Jurkat, Clone E6-1 (cell line): Measurements from ENCODE around the gene LRRC74B.
"Not testable (repeated sequence)": the region's sequence is repeated elsewhere in the genome, so short reads cannot be mapped to it uniquely, and the experiment has no call there.

Experiments
- DNase-seq: peaks from one replicate; pipeline ENCODE4 v3.0.0-alpha.2; 2011; ENCODE audit warnings: low read depth, low spot score
- H3K4me3 ChIP-seq: 2 replicates; pipeline ENCODE4 v1.5.1; 2011; ENCODE audit warnings: mild to moderate bottlenecking, low read length, control low read depth, moderate library complexity

The LRRC74B gene

DNA sequence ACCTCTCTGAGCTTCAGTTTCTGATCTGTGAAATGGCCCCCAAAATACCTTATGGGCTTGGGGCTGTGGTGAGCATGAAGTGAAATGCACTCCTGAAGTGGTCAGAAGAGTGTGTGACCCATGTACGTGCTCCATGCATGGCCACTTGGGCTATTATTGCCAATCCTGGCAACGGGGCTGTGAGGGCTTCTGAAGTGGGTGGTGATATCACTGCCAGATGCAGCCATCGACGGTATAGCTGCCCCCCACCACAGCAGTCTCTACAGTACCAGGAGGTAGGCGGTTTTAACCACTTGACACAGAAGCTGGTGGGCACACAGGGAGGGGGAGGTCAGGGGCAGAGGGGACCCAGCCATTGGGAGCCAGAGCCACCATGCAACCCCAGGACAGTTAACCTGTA, 2.7 kb downstream of the LRRC74B start:
- H3K4me3 ChIP-seq, DNase-seq: not testable (repeated sequence)

DNA sequence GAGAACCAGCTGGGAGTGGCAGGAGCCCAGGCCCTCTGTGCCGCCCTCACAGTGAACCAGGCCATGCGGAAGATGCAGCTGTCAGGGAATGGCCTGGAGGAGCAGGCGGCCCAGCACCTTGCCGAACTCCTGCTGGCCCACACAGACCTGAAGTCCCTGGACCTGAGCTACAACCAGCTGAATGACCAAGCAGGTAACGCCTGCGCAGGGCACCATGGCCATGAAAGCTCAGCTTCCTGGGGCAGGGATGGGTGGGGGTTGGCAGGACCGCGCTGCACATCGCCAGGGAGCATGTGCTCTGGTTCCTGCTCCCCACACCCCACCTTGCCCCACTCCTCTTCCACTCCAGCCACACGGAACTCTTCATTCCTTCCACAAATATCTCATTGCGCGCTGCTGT, 3.2 kb downstream of the LRRC74B start:
- not testable (repeated sequence) for H3K4me3 ChIP-seq, DNase-seq

DNA sequence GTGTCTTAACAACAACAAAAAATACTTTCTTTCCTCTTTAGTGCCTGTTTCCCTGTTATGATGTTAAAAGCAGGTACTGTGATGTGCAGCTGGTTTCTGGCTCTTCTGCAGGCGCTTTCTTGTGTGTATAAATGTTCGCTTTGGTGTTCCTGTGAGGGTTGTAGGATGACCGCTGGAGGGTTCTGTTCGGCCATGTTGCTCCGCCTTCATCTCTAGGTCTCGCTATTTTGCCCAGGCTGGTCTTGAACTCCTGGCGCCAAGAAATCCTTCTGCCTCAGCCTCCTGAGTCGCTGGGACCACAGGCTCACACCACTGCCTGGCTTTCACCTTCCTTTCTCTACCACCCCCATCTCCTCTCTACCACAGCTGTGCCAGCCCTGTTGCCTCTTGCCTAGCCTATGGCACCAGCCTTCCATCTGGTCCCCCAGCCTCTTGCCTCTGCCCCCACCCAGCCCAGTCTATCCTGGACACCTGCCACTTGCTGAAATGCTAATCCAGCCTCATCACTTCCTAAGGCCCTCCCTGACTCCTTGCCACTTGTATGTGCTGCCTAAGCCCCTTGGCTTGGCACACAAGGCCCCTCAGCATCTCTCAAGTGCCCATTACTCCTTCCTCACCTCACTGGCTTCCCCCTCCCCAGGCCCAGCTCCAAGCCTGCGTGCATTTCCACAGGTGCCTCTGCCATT, 5.5 kb downstream of the LRRC74B start:
- H3K4me3 ChIP-seq, result no peak overlapping the region
- DNase-seq, result no peak

DNA sequence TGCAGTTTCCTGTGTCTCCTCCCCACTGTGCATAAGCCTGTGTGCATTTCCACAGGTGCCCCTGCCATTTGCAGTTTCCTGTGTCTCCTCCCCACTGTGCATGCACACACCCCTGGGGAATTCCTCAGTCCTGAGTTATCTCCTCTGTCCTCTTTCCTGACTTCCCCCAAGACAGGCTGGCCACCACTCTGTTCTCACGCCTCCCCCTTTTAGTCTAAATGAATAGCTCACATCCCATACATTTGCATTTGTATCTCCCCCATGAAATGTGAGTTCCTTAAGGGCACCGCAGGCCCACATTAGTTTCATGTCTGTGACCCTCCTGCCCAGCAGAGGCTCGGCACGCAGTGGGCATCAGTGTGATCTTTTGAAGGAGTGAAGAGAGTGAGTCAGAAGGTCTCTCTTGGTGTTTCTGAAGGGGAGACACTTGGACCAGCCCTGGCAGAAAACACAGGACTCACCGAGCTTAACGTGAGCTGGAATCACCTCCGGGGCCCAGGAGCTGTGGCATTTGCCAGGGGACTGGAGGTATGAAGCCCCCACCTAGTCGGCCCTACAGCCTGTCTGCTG, 6.2 kb downstream of the LRRC74B start:
- H3K4me3 ChIP-seq, result no peak overlapping the region
- DNase-seq, result no peak

DNA sequence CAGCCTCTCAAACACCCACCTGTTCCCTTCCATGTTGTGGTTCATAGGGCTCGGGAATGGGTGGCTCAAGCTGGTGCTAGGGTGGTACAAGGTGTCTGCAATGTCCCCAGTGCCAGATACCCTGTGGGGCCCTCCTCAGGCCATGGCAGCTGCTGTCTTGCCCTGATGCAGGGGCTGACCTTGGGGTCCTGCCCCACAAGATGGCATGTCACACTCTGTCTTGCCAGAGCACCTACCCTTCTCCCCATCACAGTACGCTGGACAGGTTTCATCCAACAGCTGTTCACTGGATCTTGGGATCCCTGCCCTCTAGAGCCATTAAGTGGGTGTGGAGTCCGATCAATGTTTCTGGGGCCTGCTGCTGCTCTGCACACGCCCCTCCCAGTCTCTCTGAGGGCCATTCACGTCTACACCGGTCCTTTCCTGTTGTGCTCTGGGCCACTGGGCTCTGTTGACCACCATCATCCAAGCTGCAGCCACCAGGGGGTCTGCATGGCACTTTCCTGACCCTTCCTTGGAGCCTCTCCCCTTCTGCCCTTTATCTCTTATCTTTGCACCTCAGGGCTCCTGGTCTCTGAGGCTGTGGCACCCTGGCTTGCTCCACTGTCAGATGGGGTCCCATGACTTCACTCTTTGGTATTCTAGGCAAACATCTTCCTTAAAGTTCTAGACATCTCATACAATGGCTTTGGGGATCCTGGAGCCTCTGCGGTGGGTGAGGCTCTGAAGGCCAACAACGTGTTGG, 7.1 kb downstream of the LRRC74B start:
- DNase-seq, result no peak
- H3K4me3 ChIP-seq, result no peak overlapping the region

DNA sequence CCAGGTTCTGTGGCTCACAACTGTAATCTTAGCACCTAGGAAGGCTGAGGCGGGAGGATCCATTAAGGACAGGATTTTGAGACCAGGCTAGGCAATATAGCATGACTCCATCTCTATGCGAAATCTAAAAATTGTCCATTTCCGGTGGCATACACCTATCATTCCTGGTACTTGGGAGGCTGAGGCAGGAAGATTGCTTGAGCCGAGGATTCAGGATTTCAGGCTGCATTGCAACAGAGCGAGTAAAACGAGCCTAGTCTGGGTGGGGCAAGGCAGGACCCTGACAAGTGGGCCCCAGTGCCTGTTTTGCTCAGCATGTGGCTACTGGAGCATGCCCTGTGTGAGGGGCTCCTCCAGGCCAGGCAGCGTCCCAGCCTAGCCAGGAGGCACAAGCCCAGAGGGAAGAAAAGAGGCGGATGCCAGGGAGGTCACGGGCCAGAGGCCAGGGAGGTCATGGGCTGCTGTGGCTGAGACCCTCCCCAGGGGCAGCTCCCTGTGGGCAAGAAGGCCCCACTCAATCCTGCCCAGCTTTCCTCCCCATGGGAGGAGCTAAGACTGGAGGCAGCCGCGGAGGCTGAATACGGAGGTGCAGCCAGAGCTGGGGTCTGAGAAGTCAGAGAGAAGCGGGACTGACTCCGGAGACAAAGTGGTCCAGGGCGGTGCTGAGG, 8.4 kb downstream of the LRRC74B start:
- H3K4me3 ChIP-seq, result no peak overlapping the region
- no peak for DNase-seq

DNA sequence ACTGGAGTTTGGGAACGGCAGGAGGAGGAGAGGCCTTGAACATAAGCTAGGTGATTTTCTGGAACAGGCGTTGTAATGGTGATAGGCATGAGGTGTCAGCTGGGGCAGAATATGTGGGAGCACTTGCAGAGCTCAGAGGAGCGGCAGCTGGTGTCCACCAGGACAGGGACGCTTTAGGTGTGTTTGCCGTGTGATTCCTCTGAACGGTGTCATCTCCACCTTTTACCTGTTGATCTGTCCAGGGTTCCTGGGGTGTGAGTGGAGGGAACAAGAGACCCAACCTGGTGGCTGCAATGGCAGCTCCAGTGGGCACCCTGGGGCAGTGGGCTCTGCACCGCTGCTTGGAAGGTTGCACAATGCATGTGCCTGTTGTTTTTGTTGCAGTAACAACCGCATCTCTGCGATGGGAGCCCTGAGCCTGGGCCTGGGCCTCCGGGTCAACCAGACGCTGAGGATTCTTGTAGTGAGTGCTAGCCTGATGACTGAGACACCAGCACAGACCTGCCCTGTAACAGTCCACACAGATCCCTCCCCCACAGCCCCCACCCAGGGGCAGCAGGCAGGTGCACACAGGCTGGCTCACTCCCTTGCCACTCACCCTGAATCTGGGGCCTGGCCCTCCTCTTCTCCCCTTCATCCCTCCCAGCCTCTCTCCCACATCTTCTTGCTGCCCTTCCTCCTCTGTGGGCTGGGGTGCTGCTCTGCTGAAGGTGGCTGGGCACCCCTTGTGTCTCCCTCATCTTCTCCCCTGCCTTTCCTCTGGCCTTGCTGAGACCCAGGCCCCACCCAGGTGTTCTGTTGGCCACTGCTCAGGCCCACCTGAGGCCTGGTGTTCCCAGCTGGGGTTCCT, 9.2 kb downstream of the LRRC74B start:
- no peak for DNase-seq
- no peak overlapping the region for H3K4me3 ChIP-seq

DNA sequence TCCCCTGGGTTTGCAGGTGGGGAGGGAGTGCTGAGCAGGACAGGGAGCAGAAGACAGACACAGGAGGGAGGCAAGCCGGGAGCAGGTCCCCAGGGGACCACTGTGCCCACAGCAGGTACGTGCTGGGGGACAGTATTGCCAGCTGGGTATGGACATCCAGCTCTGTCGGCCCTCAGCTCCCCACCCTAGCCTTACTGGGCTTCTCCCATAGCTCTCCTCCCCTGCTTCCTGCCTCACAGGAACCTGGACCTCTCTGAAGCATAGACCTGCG, 9.8 kb downstream of the LRRC74B start:
- DNase-seq, result no peak
- H3K4me3 ChIP-seq, result no peak overlapping the region

DNA sequence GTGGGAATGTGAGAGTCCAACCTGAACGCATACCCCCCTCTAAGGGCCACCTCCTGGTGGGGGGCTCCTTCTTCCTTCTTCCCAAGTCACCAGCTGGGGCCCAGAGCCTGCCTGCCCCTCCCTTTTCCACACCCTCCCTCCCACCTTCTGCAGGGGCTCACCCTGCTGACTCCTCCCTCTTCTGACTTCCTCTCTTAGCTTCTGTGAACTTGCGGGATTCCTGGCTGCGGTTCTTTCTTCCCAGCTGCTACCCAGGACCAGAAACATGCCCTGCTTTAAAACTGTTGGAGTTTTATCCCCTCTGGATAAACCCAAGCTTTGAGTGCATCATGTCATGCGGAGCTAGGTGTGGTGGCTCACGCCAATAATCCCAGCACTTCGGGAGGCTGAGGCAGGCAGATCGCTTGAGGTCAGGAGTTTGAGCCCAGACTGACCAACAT, 10.2 kb downstream of the LRRC74B start:
- DNase-seq, result peak; percentile 33
- H3K4me3 ChIP-seq, result no peak overlapping the region

DNA sequence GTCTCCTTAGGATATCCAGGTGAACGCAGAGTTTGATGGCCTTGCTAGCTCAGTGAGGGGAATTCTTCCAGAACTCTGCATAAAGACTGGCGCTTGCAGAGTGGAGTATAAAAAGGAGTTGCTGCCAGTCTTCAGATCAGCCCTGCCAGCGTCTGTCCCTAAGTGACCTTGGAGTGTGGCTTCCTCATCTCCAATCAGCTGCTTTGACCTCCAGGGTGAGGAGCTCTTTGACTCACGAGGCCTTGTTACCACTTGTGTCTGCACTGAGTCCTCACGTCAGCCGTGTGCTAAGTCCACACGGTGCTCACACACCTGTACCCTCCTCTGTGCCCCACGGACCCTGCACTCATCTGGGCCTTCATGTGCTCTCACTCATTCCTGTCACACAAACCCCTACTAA, 14.6 kb downstream of the LRRC74B start:
- DNase-seq, H3K4me3 ChIP-seq: not testable (repeated sequence)

DNA sequence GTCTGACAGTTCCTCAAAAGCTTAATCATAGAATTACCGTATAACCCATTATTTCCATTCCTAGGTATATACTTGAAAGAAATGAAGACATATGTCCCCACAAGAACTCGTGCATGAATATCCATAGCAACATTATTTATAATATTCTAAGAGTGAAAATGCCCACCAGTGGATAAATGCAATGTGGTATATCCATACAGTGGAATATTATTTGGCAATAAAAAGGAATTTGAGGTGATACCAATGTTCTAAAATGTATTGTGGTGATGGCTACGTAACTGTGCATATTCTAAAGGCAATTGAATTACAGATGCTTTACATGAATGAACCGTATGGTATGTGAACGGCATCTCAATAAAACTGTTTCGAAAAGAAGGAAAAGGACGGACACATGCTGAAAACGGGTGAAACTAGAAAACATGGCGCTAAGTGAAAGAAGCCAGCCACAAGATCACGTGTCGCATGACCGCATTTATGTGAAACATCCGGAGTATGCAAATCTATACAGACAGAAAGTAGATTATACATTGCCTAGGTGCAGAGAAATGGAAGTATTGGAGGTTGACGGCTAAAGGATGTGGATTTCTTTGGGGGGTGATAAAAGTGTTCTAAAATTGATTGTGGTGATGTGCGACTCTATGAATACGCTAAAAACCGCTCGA, 16.0 kb downstream of the LRRC74B start:
- H3K4me3 ChIP-seq, DNase-seq: not testable (repeated sequence)

DNA sequence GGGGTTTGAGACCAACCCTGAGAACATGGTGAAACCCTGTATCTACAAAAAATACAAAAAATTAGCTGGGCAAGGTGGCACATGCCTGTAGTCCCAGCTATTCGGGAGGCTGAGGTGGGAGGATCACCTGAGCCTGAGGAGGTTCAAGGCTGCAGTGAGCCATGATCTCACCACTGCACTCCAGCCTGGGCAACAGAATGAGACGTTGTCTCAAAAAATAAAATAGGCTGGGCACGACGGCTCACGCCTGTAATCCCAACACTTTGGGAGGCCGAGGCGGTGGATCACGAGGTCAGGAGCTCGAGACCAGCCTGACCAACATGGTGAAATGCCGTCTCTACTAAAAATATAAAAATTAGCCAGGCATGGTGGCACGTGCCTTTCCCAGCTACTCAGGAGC, 18.7 kb downstream of the LRRC74B start:
- not testable (repeated sequence) for DNase-seq, H3K4me3 ChIP-seq

DNA sequence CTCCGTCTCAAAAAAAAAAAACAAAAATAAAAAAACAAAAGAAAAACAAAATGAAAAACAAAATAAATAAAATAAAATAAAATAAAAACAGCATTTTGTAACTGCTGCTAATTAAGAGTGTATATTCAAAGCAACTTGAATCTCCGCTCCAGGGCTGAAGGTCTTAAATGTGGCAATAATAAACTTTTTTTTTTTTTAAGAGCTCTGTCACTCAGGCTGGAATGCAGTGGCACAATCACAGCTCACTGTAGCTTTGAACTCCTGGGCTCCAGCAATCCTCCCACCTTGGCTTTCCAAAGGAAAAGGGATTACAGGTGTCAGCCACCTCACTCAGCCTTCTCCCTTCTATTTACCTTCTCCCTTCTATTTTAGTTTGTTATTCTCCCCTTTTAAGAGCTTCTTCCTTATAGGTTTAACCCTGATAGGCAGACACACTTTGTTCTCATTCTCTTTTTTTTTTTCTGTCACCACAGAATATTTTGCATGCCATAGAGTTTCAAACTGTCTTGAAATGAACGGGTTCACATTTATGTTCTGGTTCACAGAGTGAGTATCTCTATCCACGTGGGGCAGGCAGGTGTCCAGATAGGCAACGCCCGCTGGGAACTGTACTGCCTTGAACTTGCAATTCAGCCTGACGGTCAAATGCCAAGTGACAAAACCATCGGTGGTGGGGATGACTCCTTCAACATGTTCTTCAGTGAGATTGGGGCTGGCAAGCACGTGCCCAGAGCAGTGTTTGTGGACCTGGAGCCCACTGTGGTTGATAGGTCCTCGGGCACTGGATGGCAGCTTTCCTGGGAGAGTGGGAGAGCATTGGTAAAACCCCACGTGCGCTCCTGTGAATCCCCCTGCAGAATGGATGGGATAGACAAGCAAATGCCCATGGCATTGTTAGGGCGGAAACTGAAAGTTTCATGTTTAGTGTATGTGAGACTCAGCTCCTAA, 19.4 kb downstream of the LRRC74B start:
- no peak overlapping the region for H3K4me3 ChIP-seq

DNA sequence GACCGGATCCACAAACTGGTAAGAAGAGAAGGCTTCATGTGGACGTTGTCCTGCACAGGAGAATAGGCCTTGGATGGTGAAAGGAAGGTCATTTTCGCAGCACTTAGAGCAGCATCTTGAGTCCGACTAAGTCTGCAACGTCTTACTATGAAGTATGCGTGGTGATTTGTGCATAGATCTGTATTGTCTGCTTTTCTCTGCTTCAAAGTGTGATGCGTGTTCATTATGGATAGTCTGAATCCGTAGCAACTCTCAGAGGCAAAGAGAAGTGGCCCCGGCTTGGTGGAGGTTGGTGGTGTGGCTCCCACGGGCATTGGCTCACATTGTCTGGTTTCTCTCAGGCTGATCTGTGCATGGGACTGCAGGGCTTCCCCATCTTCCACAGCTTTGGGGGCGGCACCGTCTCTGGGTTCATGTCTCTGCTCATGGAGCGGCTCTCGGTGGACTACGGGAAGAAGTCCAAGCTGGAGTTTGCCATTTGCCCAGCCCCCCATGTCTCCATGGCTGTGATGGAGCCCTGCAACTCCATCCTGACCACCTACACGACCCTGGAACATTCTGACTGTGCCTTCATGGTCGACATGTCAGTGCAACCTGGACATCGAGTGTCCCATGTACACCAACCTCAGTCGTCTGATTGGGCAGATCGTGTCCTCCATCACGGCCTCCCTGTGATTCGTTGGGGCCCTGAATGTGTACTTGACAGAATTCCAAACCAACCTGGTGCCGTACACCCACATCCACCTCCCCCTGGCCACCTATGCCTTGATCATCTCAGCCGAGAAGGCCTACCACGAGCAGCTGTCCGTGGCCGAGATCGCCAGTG, 21.5 kb downstream of the LRRC74B start:
- no peak overlapping the region for H3K4me3 ChIP-seq
- no peak for DNase-seq

More for the DNA sequence above, 19.4 kb downstream of the LRRC74B start:
- no peak for DNase-seq

DNA sequence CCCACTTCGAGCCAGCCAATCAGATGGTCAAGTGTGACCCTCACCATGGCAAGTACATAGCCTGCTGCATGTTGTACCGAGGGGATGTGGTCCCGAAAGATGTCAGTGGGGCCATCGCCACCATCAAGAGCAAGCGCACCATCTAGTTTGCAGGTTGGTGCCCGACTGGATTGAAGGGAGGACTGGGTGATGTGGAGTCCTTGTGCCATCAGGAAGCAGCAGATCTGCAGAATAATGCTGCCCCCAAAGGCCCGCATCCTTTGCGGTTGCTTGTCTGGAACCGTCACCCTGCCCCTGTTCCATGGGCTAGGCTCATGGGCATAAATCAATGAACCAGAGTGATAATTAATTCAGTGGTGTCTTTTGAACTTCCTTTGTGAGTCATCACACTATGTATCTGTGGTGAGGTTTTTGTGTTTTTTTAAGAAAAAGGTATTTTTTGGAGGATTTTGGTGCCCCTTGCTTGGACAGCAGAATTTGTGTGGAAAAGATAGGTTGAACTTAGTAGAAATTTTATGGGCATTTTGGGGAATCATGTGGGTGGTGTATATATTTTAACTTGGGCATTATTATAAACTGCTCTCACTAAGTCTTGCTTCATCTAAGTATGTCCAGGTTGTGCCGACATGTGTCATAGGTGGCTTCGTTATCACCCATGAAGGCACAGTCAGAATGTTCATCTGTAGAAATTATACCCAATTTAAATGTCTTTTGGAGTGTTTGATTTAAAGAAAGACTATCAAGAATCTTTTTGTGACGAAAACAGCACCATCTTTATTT, 22.3 kb downstream of the LRRC74B start:
- no peak for DNase-seq
- no peak overlapping the region for H3K4me3 ChIP-seq

DNA sequence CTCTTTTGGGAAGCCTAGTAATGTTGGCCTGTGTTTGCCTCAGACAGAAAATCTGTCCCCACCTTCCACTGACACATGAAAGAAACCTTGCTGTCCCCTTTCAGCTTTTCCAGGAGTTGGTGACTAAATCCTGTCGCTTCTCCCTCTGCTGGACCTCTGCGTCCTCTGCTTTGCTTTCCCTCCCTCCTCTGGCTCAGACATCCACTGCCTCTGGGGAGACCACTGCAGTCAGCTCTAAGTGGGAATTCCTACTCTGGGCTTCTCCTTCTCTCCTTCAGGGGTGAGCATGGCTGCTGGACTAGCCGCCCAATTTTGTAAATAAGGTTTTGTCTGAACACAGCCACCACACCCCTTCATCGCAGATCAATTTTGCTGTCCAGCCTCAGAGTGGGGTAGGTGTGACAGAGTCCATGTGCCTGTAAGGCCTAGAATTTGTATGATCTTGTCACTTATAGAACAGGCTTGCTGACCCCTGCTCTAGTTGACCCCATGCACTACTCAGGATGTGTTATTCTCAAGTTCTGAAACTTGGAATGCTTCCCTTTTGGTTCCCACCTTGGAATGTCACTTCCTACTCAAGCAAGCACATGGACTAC, 23.0 kb downstream of the LRRC74B start:
- no peak overlapping the region for H3K4me3 ChIP-seq
- no peak for DNase-seq
